RCC 7860 (cell line): ENCODE results near the gene SPON2.

Source experiments
- DNase-seq: peaks from one replicate; pipeline ENCODE4 v3.0.0-alpha.2; 2015; ENCODE audit warnings: low spot score
- FAIRE-seq: peaks from 2 replicates; lab custom pipeline; 2012; peaks lifted over from hg19 to GRCh38; lab: Jason Lieb, UNC

Gene SPON2

GRCh38 chr4:1172228-1172851 lies at the start of gene SPON2:
Gene SPON2 (minus strand): TSS chr4:1172583.
- DNase-seq (no peak), FAIRE-seq (no peak)

- no peak for FAIRE-seq
- DNase-seq = no peak
These were observed 48.9 kb upstream of the SPON2 start for GRCh38 chr4:1221155-1221870.

- no peak for FAIRE-seq
- no peak for DNase-seq
These were observed 48.2 kb upstream of the SPON2 start for GRCh38 chr4:1220566-1220965.

GRCh38 chr4:1219566-1219950 lies 47.2 kb upstream of the SPON2 start:
- no peak for DNase-seq
- no peak for FAIRE-seq

DNA sequence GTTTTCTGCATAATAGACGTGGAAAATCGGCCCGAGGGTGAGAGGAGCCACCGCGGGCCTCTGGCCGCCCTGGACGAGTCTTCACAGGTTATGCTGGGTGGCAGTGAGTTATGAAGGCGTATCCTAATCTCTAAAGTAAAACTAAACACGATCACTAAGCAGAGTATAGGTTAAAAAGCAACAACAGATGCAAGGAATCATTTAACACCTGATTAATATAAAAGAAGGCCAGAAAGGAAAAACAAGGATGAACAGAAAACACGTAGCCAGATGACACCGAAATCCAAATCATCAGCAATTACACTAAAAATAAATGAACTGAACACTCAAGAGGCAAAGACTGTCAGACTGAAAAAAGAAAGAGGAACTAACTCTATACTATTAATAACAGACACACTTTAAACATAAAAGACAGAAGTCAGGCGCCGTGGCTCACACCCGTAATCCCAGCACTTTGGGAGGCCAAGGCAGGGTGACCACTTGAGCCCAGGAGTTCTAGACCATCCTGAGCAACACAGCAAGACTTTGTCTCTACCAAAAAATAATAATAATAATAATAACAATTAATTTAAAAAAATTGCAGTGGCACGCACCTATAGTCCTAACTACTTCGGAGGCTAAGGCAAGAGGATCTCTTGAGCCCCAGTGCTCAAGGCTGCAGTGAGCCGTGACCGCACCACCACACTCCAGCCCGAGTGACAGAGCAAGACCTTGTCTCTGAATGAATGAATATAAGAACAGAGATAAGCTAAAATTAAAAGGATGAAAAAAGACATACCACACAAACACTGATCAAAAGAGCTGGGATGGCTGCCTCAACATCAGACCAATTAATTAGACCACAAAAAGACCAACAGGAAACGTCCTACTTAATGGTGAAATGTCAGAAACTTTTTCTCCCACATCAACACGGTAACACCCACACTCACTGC lies 46.5 kb upstream of the SPON2 start:
- FAIRE-seq = no peak
- DNase-seq = no peak

DNA sequence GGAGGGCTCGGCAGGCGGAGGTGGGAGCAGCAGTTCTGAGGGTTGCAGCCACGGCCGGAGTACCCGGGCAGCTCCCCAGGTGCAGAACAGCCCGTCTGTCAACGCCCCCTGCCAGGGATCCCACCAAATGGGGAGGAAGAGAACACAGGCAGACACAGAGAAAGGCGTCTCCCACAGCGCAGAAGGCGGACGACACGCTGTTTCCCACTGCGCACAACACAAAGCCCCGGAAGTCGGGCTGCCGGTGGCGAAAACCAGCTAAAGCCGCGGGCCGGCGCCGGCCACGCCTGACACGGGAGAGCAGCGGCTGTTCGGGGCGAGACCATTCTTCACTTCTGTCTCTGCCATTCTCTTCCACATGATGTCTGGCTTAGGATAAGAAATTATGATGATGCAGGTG lies 45.0 kb upstream of the SPON2 start:
- DNase-seq (no peak), FAIRE-seq (no peak)

- FAIRE-seq (no peak), DNase-seq (no peak)
These were observed 44.5 kb upstream of the SPON2 start for GRCh38 chr4:1216869-1217294.

DNA sequence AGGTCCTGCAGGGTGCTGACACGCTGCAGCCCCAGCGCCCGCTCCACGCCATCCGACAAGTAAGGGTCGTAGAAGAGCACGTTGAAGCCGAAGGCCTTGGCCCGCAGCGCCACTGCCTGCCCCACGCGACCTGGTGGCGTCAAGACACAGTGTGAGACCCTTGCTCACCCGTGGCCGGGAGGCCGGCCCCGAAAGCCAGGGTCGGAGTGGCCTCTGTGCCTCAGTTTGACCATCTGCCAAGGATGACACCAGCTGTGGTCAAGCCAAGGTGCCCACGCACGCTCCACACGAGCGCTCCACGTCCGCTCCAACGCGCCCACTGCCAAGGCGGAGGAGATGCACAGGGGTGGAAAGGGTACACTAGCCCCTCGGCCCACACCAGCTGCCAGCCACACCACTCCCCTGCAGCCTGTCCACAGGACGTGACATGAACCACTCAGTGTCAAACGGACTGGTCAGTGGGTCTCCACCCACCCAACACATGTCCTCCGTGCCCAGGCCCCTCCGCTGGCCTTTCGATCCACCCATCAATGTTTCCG lies 43.8 kb upstream of the SPON2 start:
- FAIRE-seq (no peak), DNase-seq (no peak)

DNA sequence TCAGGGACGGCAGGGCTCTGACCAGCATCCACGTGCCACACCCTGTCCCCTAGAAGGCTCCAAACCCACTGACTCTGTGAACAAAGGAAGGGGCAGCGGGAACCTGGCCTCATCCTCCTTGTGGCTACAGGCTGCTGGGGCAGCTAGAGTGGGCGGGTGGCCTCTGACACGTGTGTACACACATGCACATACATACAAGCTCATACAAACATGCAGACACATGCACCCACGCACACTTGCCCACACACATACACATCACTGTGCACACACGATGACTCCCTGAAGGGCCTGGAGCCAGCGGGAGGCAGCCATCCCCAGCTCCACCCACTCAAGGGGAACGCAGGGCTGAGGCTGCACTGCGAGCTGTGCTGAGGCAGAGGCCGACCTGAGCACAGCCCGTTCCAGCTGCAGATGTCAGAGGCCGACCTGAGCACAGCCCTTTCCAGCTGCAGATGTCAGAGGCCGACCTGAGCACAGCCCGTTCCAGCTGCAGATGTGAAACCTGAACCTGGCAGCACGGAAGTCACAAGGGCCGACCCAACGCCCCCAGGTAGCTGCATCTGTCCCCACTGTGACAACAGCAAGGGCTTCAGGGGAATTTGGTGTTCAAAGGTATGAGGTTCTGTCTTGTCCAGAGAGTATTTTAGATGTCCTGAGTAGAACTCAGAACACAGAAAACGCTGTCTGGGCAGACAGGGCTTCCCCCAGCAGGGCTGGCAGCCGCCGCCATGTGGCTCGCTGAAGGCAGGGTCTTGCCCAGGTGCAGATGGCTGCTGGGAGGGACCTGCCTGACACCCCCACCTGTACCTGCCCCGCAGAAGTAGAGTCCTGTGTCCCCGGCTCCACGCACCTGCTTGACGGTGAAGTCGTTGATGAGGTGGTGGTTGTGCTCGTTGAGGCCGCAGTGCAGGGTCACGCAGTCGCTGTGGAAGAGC lies 43.0 kb upstream of the SPON2 start:
- no peak for DNase-seq
- FAIRE-seq = no peak

GRCh38 chr4:1214101-1215095 lies 42.0 kb upstream of the SPON2 start:
- FAIRE-seq (no peak), DNase-seq (no peak)

DNA sequence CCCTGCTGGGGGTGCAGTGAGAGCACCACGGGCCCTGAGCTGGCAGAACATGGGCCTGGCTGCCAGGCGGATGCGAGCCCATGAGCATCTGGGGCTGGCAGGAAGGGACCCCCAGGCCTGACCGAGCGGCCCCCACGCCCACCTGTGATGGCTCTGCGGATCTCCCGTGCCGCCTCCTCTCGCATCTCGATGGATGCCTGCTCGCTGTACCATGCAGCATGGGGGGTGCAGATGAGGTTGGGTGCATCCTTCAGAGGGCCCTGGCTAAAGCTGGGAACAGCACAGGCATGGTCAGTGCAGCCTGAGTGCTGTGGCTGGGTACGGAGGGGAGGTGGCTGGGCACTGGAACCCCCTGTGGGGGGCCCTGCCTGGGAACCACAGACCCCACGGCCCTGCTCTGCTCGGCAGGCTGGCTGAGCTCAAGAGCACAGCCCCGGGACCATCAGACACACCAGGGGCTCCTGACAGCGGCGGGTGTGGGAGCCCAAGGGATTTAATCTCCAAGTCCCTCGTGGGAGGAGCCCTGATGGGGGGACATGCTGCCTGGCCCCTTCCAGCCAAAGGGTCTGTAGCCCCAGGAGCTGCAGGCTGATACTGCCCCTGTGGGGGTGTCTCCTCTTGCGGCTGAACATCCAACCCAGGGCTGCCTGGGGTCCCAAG lies 41.1 kb upstream of the SPON2 start:
- DNase-seq (no peak), FAIRE-seq (no peak)

DNA sequence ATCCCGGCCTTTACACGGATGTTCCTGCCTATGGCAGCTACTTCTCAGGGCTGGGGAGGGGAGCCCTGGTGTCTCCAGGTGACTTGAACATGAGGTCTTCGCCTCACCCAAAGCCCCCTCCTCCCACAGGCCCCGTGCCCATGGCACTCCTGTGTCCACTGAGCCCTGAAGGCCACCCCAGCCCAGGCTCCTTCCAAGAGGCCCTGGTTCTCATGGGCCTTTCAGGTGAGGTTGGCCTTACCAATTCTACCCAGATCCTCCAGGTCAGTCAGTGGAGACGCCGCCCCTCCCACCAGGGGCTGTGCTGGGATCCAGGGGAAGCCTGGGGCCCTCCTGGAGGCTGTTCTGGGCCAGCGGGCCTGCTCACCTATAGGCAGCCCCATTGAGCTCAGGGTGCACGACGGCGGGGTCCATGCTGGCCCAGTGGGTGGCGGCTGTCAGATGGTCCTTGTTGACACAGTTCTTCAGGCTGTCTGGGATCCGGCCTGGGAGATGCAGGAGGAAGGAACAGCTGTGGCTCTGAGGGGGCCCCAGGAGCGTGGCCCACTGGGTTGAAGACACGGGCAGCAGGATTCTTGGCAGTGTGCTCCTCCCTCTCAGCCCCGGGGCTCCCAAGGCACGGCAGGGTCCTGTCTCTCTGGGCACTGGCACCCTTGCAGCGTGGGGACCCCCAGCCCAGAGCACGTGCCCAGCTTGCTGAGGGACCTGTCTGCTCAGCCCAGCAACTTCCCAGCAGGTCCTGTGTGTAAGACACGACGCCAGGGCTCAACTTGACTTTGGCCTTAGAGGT lies 40.4 kb upstream of the SPON2 start:
- FAIRE-seq (no peak), DNase-seq (no peak)

- FAIRE-seq (no peak), DNase-seq (no peak)
These were observed 39.6 kb upstream of the SPON2 start for GRCh38 chr4:1211891-1212545.

- FAIRE-seq = no peak
These were observed 39.0 kb upstream of the SPON2 start for GRCh38 chr4:1211371-1211770.

DNA sequence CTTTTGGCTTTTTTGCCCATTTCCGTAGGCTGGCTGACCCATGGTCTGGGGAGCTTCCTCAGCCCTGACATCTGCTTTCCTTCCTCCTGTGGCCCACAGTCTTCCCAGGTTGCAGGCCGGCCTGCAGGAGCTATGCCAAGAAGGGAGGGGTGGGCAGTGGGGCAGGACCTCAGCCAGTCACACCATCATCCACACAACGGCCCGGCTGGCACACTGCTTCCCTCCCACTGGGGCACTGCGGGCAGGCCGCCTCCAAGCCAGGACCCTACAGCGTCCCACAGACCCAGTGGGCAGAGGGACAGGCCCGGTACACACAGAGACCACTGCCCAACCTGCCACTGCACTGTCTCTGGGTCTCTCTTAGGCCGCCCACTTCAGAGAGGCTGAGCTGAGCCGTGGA lies 38.6 kb upstream of the SPON2 start:
- no peak for DNase-seq
- no peak for FAIRE-seq

More at GRCh38 chr4:1211371-1211770, 39.0 kb upstream of the SPON2 start:
- no peak for DNase-seq

DNA sequence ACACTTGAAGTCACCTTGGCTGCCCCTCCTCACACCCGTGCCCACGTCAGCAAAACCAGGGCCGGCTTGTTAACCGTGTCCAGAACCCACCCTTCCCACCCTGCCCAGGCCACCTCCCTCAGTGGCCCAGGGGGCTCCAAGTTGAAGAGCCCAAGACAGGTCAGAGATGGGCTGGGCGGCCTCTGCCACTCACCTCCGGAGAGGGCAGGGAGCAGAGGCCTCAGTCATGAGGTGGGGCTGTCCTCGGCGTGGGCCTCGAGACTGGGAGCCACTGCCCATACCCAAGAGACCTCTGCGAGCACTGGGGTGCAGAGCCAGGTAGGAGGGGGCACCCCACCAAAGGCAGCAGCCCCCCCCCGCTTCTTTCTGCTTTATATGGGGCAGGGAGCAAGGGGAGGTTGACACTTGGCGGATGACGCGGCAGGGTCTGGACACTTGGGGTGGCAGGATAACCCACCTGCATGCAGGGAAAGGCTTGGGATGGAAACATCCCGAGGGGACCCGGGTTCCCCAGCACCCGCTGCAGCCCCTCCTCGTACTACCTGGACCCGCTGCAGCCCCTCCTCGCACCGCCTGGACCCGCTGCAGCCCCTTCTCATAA lies 38.0 kb upstream of the SPON2 start:
- FAIRE-seq = no peak
- DNase-seq = no peak

DNA sequence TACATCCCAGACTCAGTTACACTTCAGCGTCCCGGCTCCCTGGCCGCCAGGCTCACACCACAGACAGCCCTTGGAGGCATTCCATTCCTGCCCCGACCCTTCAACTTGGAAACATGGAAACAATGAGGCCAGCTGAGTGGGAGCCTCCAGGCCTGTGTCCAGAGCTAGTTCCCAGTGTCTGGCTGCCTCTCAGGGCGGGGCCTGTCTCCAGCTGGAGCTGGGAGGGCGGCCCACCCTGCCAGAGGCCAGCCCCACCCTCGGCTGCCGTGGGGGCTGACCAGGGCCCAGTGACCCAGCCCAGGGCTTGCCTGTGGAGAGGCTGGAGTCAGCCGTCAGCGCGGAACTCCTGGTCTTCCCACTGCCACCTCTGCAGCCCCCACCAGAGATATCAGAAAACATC lies 37.4 kb upstream of the SPON2 start:
- DNase-seq = no peak
- FAIRE-seq = no peak
